HG03439 (cell line): ENCODE data around the gene ABLIM1.
"Not testable (repeated sequence)": the region's sequence is repeated elsewhere in the genome, so short reads cannot be mapped to it uniquely, and the experiment has no call there.

Experiments
- ATAC-seq: cut with Tn5 transposase; IDR thresholded peaks from one replicate; pipeline ENCODE4 v1.9.1; 2021; ENCODE audit warnings: mild to moderate bottlenecking, moderate library complexity; ENCODE audit not compliant: unreplicated experiment

Gene ABLIM1

GRCh38 chr10:114658175-114658574 lies at the start of gene ABLIM1:
ABLIM1 (minus strand) TSS chr10:114658275; CDS start chr10:114658200, 75 bp downstream.
- no peak for ATAC-seq

- ATAC-seq = no peak
Observed at GRCh38 chr10:114706458-114707055, 48.5 kb upstream of the ABLIM1 start.

GRCh38 chr10:114704679-114705078 lies 46.6 kb upstream of the ABLIM1 start:
- ATAC-seq = no peak

GRCh38 chr10:114703377-114704107 lies 45.5 kb upstream of the ABLIM1 start:
- no peak for ATAC-seq

GRCh38 chr10:114698271-114699061 lies 40.4 kb upstream of the ABLIM1 start:
- no peak for ATAC-seq

GRCh38 chr10:114697061-114697598 lies 39.1 kb upstream of the ABLIM1 start:
- ATAC-seq = no peak

DNA sequence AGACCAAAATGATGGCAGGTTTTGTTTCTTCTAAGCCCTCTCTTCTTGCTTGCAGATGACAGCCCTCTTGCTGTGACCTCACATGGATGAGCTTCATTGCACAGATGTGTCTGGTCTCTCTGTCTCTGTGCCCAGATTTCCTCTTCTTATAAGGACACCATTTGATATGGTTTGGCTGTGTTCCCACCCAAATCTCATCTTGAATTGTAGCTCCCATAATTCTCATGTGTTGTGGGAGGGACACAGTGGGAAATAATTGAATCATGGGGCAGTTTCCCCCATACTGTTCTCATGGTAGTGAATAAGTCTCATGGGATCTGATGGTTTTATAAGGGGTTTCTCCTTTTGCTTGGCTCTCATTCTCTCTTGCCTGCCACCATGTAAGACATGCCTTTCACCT lies 38.2 kb upstream of the ABLIM1 start:
- not testable (repeated sequence) for ATAC-seq

DNA sequence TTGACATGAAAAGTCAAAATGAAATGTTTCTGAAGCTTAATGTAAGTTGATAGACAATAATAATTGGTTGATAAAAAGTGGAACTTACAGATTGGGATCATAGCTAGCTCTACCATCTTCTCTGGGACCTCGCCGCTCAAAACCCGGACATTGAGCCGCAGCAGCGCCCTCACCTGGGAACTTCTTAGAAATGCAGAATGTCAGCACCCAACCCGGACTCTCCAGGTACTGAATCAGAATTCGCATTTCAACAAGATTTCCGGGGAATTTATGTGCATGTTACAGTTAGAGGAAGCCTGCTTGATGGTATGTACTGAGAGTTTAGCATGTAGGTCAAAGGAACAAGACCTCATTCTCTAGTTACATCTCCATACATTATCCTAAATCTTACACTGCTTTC lies 36.7 kb upstream of the ABLIM1 start:
- no peak for ATAC-seq

- ATAC-seq = no peak
Observed at GRCh38 chr10:114694062-114694461, 36.0 kb upstream of the ABLIM1 start.

DNA sequence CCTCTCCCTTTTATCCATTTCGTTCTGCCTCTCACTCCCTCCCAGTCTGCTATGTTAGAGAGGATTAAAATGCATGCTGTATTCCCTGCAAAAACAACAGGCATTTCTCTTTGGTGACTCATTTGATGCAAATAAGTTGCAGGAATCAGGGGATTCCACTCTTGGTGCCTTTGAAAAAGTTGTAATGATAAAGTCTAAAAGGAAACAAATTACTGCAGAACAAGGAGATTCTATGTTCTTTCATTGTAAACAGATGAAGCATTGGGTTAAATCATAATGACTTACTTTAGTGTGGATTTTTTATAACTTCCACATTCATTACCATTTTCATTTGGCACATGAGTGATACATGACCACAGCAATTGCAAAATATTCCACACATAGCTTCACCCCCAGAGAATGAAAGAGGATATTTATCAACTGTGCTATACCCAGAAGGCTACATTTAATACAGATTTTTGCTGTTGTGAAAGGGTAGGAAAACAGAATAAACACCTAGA lies 33.4 kb upstream of the ABLIM1 start:
- ATAC-seq = no peak

DNA sequence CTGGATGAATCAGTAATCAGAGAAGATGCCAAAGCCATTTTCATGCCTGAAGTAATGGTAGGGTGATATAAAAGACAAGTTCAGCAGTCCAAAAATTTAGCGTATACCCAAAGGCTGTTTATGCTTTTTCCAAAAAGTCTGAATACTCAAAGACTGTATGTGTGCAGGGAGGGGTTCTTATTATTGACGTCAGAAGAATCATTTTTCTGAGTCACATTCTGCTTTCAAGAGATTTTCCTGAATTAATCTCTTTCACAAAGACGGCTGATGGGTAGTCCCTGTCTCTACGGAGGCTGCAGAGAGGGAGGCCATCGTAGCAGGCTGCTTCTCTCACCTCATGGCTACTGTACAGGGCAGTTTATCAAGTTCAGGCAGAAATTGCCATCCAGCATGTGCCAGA lies 30.7 kb upstream of the ABLIM1 start:
- ATAC-seq = no peak

DNA sequence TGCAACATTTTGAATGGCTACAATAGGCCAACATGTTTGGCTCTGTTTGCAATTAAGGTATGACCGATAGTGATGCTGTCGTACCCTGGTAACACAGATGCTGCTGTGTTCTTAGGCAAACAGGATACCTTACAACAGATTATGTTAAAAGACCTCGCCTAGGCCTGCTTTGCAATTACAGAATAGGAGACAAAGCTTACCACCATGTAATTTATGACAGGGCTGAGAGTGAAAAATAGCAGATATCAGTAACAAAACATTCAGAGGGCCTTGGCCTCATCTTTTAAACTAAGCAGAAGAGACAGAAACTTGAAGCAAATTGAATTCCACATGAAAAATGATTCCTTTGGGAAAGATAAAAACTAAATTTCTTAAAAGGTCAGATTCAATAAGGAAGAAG lies 29.4 kb upstream of the ABLIM1 start:
- ATAC-seq = no peak

GRCh38 chr10:114686013-114686412 lies 27.9 kb upstream of the ABLIM1 start:
- no peak for ATAC-seq

GRCh38 chr10:114685456-114685855 lies 27.4 kb upstream of the ABLIM1 start:
- ATAC-seq = no peak

DNA sequence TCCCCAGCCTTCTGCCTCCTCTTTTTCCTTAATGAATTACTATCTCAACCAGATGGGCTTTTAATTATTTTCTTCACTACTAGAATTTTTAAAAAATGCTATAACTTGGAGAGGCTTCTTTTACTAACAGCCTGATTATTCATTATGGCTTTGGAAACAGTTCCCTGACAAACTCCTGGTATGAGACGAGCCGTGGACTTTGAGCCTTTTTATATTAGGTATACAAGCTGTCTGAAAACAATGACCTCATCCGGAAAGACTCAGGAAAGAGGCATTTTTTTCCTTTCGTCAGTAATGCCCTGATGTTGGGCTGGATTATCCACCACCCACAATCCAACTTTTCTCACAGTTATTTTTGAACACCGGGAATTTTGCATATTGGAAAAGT lies 26.7 kb upstream of the ABLIM1 start:
- ATAC-seq = no peak

DNA sequence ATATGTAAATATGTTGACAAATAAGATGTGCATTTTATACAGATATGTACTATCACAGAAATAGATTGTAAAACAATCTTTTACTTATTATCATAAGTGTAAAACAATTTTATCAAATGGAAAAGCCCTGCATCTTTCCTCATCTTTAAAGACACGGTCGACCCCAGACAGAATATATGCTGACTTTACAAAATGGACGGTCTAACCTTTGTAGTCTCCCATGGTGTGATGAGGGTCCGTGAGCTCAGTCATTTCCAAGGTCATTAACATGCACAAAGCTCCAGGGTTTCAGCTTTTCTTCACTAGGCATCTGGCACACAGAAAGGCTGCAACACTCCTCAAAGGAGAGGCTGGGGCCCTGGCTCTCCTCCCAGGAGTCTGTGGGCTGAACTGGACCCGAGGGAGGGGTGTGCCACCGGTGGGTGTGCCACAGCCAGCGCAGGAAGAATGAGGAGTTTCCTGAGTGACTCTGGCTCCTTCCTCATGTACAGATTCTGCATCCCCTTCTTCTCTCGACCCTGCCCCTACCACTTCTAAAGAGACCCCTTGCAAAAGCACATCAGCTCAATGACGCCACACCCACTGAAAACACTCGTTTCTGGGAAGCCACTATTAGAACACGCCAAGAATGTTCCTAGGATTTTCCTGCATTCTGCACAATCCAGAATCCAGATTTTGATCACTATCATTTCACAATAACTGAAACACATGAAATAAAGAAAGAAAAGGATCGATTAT lies 26.2 kb upstream of the ABLIM1 start:
- no peak for ATAC-seq

DNA sequence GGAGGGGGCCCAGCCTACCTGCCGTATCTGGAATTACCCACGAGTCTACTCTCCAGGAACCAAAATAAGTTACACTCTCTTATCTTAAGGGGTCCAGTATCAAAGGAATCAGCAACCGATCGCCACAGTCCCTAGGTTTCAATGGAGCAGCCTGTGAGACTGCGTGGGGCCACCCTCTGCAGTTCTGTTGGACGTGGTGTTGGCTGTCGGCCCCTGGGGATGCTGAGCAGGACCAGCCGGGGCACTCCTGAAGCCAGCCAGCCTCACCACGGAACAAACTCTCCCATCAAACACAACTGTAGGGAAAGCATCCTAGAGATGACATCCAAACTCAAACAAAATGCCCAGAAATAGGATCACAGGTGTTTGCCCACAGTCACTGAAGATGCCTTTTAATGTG lies 25.5 kb upstream of the ABLIM1 start:
- ATAC-seq = no peak

DNA sequence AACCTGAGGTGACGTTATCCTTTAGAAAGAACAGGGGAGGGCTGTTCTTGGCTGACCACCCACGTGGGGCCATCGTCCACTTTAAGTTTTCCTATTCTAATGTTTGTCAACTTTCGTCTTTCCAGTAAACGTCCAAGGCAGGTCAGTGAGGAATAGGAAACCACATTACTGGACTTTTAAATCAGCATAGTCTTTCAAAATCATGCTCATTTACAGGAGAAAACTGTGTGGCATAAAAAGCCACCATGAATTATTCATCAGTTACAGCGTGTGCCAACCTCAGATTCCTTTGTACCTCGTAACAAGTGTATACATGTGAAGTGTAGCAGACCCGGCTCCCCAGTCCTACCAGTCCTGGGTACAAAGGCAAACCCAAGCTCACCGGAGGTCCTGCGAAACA lies 25.1 kb upstream of the ABLIM1 start:
- no peak for ATAC-seq

- ATAC-seq = no peak
Observed at GRCh38 chr10:114682532-114682931, 24.5 kb upstream of the ABLIM1 start.

- no peak for ATAC-seq
Observed at GRCh38 chr10:114682121-114682520, 24.0 kb upstream of the ABLIM1 start.

GRCh38 chr10:114681542-114681941 lies 23.5 kb upstream of the ABLIM1 start:
- ATAC-seq = no peak
